Stimulated activated naive CD8-positive, alpha-beta T cell treated with anti-CD3 and anti-CD28 coated beads, Interleukin-15, Interleukin-2, amounts not matched to agents 100 ng/mL and 50 ng/mL, for 24 hours (primary cell): ENCODE measurements around the gene TENM4.

Experiments
- H3K27ac Mint-ChIP-seq: one replicate; pipeline ENCODE4 v1.8.0; 2021; ENCODE audit warnings: mild to moderate bottlenecking, mixed read lengths
- H3K27me3 Mint-ChIP-seq: one replicate; pipeline ENCODE4 v1.8.0; 2021; ENCODE audit warnings: mixed read lengths
- H3K36me3 Mint-ChIP-seq: one replicate; pipeline ENCODE4 v1.8.0; 2021; ENCODE audit warnings: low read depth, mixed read lengths
- H3K4me1 Mint-ChIP-seq: one replicate; pipeline ENCODE4 v1.8.0; 2021; ENCODE audit warnings: low read depth, mixed read lengths
- H3K4me3 Mint-ChIP-seq: one replicate; pipeline ENCODE4 v1.8.0; 2021; ENCODE audit warnings: mild to moderate bottlenecking, mixed read lengths
- H3K9me3 Mint-ChIP-seq: one replicate; pipeline ENCODE4 v1.8.0; 2021; ENCODE audit warnings: mixed read lengths

The TENM4 gene

GRCh38 chr11:79266396-79266795 lies 174.4 kb downstream of the TENM4 start:
- Mint-ChIP-seq H3K4me3 (no peak overlapping the region), H3K27me3 (peaks cover 4% of the 10 kb centered on the region), H3K27ac (no peak overlapping the region), H3K4me1 (no peaks in the 10 kb centered on the region), H3K36me3 (no peaks in the 10 kb centered on the region), H3K9me3 (no peaks in the 10 kb centered on the region)

- Mint-ChIP-seq H3K27ac (no peak overlapping the region), H3K9me3 (no peaks in the 10 kb centered on the region), H3K4me1 (no peaks in the 10 kb centered on the region), H3K27me3 (peaks cover 4% of the 10 kb centered on the region), H3K4me3 (no peak overlapping the region), H3K36me3 (no peaks in the 10 kb centered on the region)
Observed at GRCh38 chr11:79265756-79266322, 175.0 kb downstream of the TENM4 start.

- Mint-ChIP-seq H3K4me1 (no peaks in the 10 kb centered on the region), H3K4me3 (no peak overlapping the region), H3K27me3 (no peaks in the 10 kb centered on the region)
Observed at GRCh38 chr11:79264284-79264683, 176.5 kb downstream of the TENM4 start.

GRCh38 chr11:79263001-79263400 lies 177.8 kb downstream of the TENM4 start:
- H3K36me3 Mint-ChIP-seq = no peaks in the 10 kb centered on the region
- no peak overlapping the region for H3K27ac Mint-ChIP-seq
- no peaks in the 10 kb centered on the region for H3K9me3 Mint-ChIP-seq
- no peaks in the 10 kb centered on the region for H3K4me1 Mint-ChIP-seq
- no peak overlapping the region for H3K4me3 Mint-ChIP-seq
- H3K27me3 Mint-ChIP-seq = no peaks in the 10 kb centered on the region

More at GRCh38 chr11:79264284-79264683, 176.5 kb downstream of the TENM4 start:
- Mint-ChIP-seq H3K27ac (no peak overlapping the region), H3K36me3 (no peaks in the 10 kb centered on the region), H3K9me3 (no peaks in the 10 kb centered on the region)

GRCh38 chr11:79262221-79262620 lies 178.6 kb downstream of the TENM4 start:
- Mint-ChIP-seq H3K9me3 (no peaks in the 10 kb centered on the region), H3K36me3 (no peaks in the 10 kb centered on the region), H3K27ac (no peak overlapping the region), H3K4me1 (no peaks in the 10 kb centered on the region), H3K4me3 (no peak overlapping the region), H3K27me3 (no peaks in the 10 kb centered on the region)

- Mint-ChIP-seq H3K9me3 (no peaks in the 10 kb centered on the region), H3K27ac (no peak overlapping the region), H3K36me3 (no peaks in the 10 kb centered on the region), H3K4me3 (no peak overlapping the region), H3K27me3 (no peaks in the 10 kb centered on the region), H3K4me1 (no peaks in the 10 kb centered on the region)
Observed at GRCh38 chr11:79261684-79262083, 179.1 kb downstream of the TENM4 start.

GRCh38 chr11:79259800-79260199 lies 181.0 kb downstream of the TENM4 start:
- Mint-ChIP-seq H3K36me3 (no peaks in the 10 kb centered on the region), H3K9me3 (no peaks in the 10 kb centered on the region), H3K4me3 (no peak overlapping the region), H3K4me1 (no peaks in the 10 kb centered on the region), H3K27ac (no peak overlapping the region), H3K27me3 (no peaks in the 10 kb centered on the region)

GRCh38 chr11:79258576-79258975 lies 182.3 kb downstream of the TENM4 start:
- Mint-ChIP-seq H3K4me3 (no peak overlapping the region), H3K9me3 (no peaks in the 10 kb centered on the region), H3K4me1 (no peaks in the 10 kb centered on the region), H3K36me3 (no peaks in the 10 kb centered on the region), H3K27me3 (no peaks in the 10 kb centered on the region), H3K27ac (no peak overlapping the region)

- Mint-ChIP-seq H3K27ac (no peak overlapping the region), H3K27me3 (no peaks in the 10 kb centered on the region), H3K9me3 (no peaks in the 10 kb centered on the region), H3K36me3 (no peaks in the 10 kb centered on the region), H3K4me1 (no peaks in the 10 kb centered on the region), H3K4me3 (no peak overlapping the region)
Observed at GRCh38 chr11:79255965-79256364, 184.9 kb downstream of the TENM4 start.

- no peak overlapping the region for H3K27ac Mint-ChIP-seq
Observed at GRCh38 chr11:79253280-79253679, 187.6 kb downstream of the TENM4 start.

GRCh38 chr11:79249295-79249993 lies 191.4 kb downstream of the TENM4 start:
- H3K4me1 Mint-ChIP-seq = no peaks in the 10 kb centered on the region
- H3K27ac Mint-ChIP-seq = no peak overlapping the region
- no peaks in the 10 kb centered on the region for H3K36me3 Mint-ChIP-seq
- H3K9me3 Mint-ChIP-seq = no peaks in the 10 kb centered on the region
- no peak overlapping the region for H3K4me3 Mint-ChIP-seq
- no peaks in the 10 kb centered on the region for H3K27me3 Mint-ChIP-seq

More at GRCh38 chr11:79253280-79253679, 187.6 kb downstream of the TENM4 start:
- Mint-ChIP-seq H3K36me3 (no peaks in the 10 kb centered on the region), H3K4me1 (no peaks in the 10 kb centered on the region), H3K9me3 (no peaks in the 10 kb centered on the region), H3K27me3 (no peaks in the 10 kb centered on the region), H3K4me3 (no peak overlapping the region)

GRCh38 chr11:79244798-79245197 lies 196.0 kb downstream of the TENM4 start:
- no peak overlapping the region for H3K27ac Mint-ChIP-seq
- H3K4me3 Mint-ChIP-seq = no peak overlapping the region
- no peaks in the 10 kb centered on the region for H3K36me3 Mint-ChIP-seq
- H3K4me1 Mint-ChIP-seq = no peaks in the 10 kb centered on the region
- no peaks in the 10 kb centered on the region for H3K9me3 Mint-ChIP-seq
- no peaks in the 10 kb centered on the region for H3K27me3 Mint-ChIP-seq

GRCh38 chr11:79244241-79244772 lies 196.5 kb downstream of the TENM4 start:
- H3K36me3 Mint-ChIP-seq = no peaks in the 10 kb centered on the region
- no peak overlapping the region for H3K27ac Mint-ChIP-seq
- no peaks in the 10 kb centered on the region for H3K4me1 Mint-ChIP-seq
- H3K9me3 Mint-ChIP-seq = no peaks in the 10 kb centered on the region
- H3K4me3 Mint-ChIP-seq = no peak overlapping the region
- H3K27me3 Mint-ChIP-seq = no peaks in the 10 kb centered on the region

GRCh38 chr11:79243422-79244210 lies 197.2 kb downstream of the TENM4 start:
- Mint-ChIP-seq H3K27ac (no peak overlapping the region), H3K27me3 (no peaks in the 10 kb centered on the region), H3K4me1 (no peaks in the 10 kb centered on the region), H3K36me3 (no peaks in the 10 kb centered on the region), H3K9me3 (no peaks in the 10 kb centered on the region), H3K4me3 (no peak overlapping the region)

GRCh38 chr11:79242616-79243015 lies 198.2 kb downstream of the TENM4 start:
- no peaks in the 10 kb centered on the region for H3K36me3 Mint-ChIP-seq
- H3K4me3 Mint-ChIP-seq = no peak overlapping the region
- H3K4me1 Mint-ChIP-seq = no peaks in the 10 kb centered on the region
- H3K27ac Mint-ChIP-seq = no peak overlapping the region
- H3K9me3 Mint-ChIP-seq = no peaks in the 10 kb centered on the region
- H3K27me3 Mint-ChIP-seq = no peaks in the 10 kb centered on the region
